K562 (cell line): ENCODE results near the gene GMDS. TPM values are rescaled to one million over a fixed set of nuclear protein-coding genes. Genes with fewer than 3 reads are reported as not detected.
A peak's percentile ranks its signal among the peaks of the same experiment; 100 is the strongest.

Experiments used
- ATAC-seq: fragments of 200-7000 bp; cut with Tn5 transposase; 3 replicates; pipeline ENCODE4 v1.9.1; 2020; ENCODE audit warnings: moderate library complexity
- BruUV-seq: library from RNA; stranded (reverse); fragments of 400-500 nt; replicated peaks from 2 replicates; lab custom pipeline; 2021; lab: Mats Ljungman, UMichigan
- CTCF ChIA-PET: fragments of 300-600 bp; formaldehyde crosslinking; extraction: SDS; loops from one replicate; lab custom pipeline; 2021; ENCODE audit warnings: low intra/inter-chr PET ratio; lab: Yijun Ruan, JAX
- POLR2A ChIA-PET: fragments of 300-600, 350-650 bp; sonication (Branson Sonifier 250); formaldehyde crosslinking; extraction: SDS; loops from one replicate; lab custom pipeline; 2021; ENCODE audit warnings: antibody characterized with exemption, inconsistent platforms; lab: Yijun Ruan, JAX
- DNase-seq, 4 experiments: peaks; one replicate each; pipeline versions ENCODE4 v3.0.0 to v3.0.0-alpha.2; 2011 to 2018; ENCODE audit warnings: low spot score in 3 of 4, mixed read lengths in 3 of 4; ENCODE audit errors: extremely low read depth in 1 of 4
- FAIRE-seq: peaks from 2 replicates; lab custom pipeline; 2011; peaks lifted over from hg19 to GRCh38; lab: Jason Lieb, UNC
- H2AFZ ChIP-seq: 2 replicates; pipeline ENCODE4 v1.6.0; 2011; ENCODE audit warnings: low read depth, low read length, control low read depth, inconsistent platforms
- H3K27ac ChIP-seq: fragments of 200-600 bp; 3 replicates; pipeline ENCODE4 v1.8.0; 2011; ENCODE audit warnings: low read depth, mild to moderate bottlenecking, control low read depth, inconsistent platforms, low read length, moderate library complexity, mixed read lengths; ENCODE audit errors: extremely low read depth
- H3K27me3 ChIP-seq, 2 experiments: fragments of 300-600 bp in 1 of 2; 2 replicates in 1 of 2; 3 replicates in 1 of 2; pipeline versions ENCODE4 v1.6.0 to v1.8.0; 2011; ENCODE audit warnings: inconsistent platforms in 2 of 2, low read length in 2 of 2, mild to moderate bottlenecking in 1 of 2, mixed read lengths in 1 of 2, moderate library complexity in 1 of 2; ENCODE audit not compliant: control insufficient read depth in 2 of 2, insufficient read depth in 2 of 2
- H3K36me3 ChIP-seq: fragments of 300-600 bp; 3 replicates; pipeline ENCODE4 v1.8.0; 2011; ENCODE audit warnings: mild to moderate bottlenecking, low read length, inconsistent platforms; ENCODE audit not compliant: control insufficient read depth, insufficient read depth
- H3K4me1 ChIP-seq, 2 experiments: fragments of 200-600 bp in 1 of 2; replicated peaks in 1 of 2; 2 replicates in 1 of 2; 3 replicates in 1 of 2; pipeline versions ENCODE4 v1.5.1 to v1.8.0; 2011; ENCODE audit warnings: inconsistent platforms in 2 of 2, low read length in 2 of 2, mild to moderate bottlenecking in 1 of 2, mixed read lengths in 1 of 2, moderate library complexity in 1 of 2; ENCODE audit not compliant: control insufficient read depth in 2 of 2, insufficient read depth in 2 of 2
- H3K4me2 ChIP-seq: 2 replicates; pipeline ENCODE4 v1.6.1; 2011; ENCODE audit warnings: low read length, control low read depth, inconsistent platforms, mixed read lengths; ENCODE audit not compliant: insufficient read depth
- H3K4me3 ChIP-seq: fragments of 200-600 bp; sonication (generic), shearing (Covaris generic); 2 replicates; pipeline ENCODE4 v1.5.1; 2016; ENCODE audit warnings: control low read depth, inconsistent platforms
- H3K79me2 ChIP-seq: fragments of 200-600 bp; 3 replicates; pipeline ENCODE4 v1.8.0; 2011; ENCODE audit warnings: low read length, inconsistent platforms; ENCODE audit not compliant: control insufficient read depth, insufficient read depth
- H3K9ac ChIP-seq, 2 experiments: 2 replicates each; pipeline versions ENCODE4 v1.6.0 to v1.6.1; 2011; ENCODE audit warnings: low read depth in 2 of 2, low read length in 2 of 2, control low read depth in 1 of 2, inconsistent platforms in 1 of 2, mild to moderate bottlenecking in 1 of 2, mixed read lengths in 1 of 2; ENCODE audit not compliant: insufficient read depth in 1 of 2
- H3K9me1 ChIP-seq: one replicate; pipeline ENCODE4 v1.6.0; 2011; ENCODE audit warnings: inconsistent platforms, mild to moderate bottlenecking, low read length, moderate library complexity; ENCODE audit not compliant: control insufficient read depth, insufficient read depth
- H3K9me3 ChIP-seq: replicated peaks from 2 replicates; pipeline ENCODE4 v1.5.1; 2011; ENCODE audit warnings: low read depth, low read length, inconsistent platforms; ENCODE audit not compliant: control insufficient read depth, insufficient read depth
- H4K20me1 ChIP-seq: replicated peaks from 2 replicates; pipeline ENCODE4 v1.6.1; 2011; ENCODE audit warnings: low read length, inconsistent platforms, mixed read lengths; ENCODE audit not compliant: control insufficient read depth, insufficient read depth
- PURB ChIP-seq: sonication (generic); formaldehyde crosslinking; IDR thresholded peaks from 2 replicates; pipeline ENCODE4 v1.9.0; 2021; ENCODE audit warnings: low read depth, mild to moderate bottlenecking, missing genetic modification reagents
- RAD21 ChIP-seq, 2 experiments: fragments of 250-450 bp in 1 of 2; fragments of 450-650 bp in 1 of 2; sonication (Bioruptor Pico) in 1 of 2; formaldehyde crosslinking in 1 of 2; IDR thresholded peaks in 1 of 2; conservative IDR thresholded peaks in 1 of 2; 2 replicates each; pipeline versions ENCODE4 v1.4.0 to v1.8.0; 2020 to 2022; ENCODE audit warnings: mild to moderate bottlenecking in 2 of 2, moderate library complexity in 1 of 2
- ZNF561 ChIP-seq: fragments of 450-650 bp; formaldehyde crosslinking; conservative IDR thresholded peaks from 2 replicates; pipeline ENCODE4 v1.4.0; 2020; ENCODE audit warnings: mild to moderate bottlenecking, moderate library complexity
- WGBS: fragments of 100-300 bp; shearing (Covaris generic); methylation state at CpG from one replicate; pipeline ENCODE4 v1.1.6; 2016; ENCODE audit warnings: low coverage, mixed read lengths; ENCODE audit not compliant: insufficient coverage; ENCODE audit errors: missing lambda C conversion rate; 5-methylcytosine and 5-hydroxymethylcytosine counted together
- in situ Hi-C: fragments of 300-500 bp; cut with MboI; formaldehyde crosslinking; loops from 4 replicates; pipeline ENCODE4 v1.15.0; 2018; ENCODE audit warnings: inconsistent platforms, mixed read lengths
- intact Hi-C: fragments of 100-400 bp; cut with micrococcal nuclease; formaldehyde crosslinking; loops from 2 replicates; pipeline ENCODE4 v1.14.2; 2022
- polyA plus RNA-seq, 8 experiments: library from polyadenylated mRNA; depleted of rRNA in 4 of 8; stranded (reverse) in 5 of 8; unstranded in 3 of 8; fragments of >200 nt; fragmentation: Nextera tagmentation in 2 of 8; fragmentation: Illumina TruSeq in 1 of 8; extraction: Ambion mirVana in 2 of 8; extraction: Trizol in 1 of 8; gene quantifications; 2 replicates each; pipeline versions ENCODE4 v1.2.1 to v1.2.3, GENCODE V29; 2011 to 2014; ENCODE audit warnings: inconsistent platforms in 1 of 8, missing spikeins in 1 of 8
- total RNA-seq, 7 experiments: library from RNA; depleted of rRNA in 6 of 7; stranded (reverse); fragments of >200 nt in 6 of 7; fragmentation: Illumina TruSeq in 2 of 7; extraction: Trizol in 2 of 7; gene quantifications; 2 replicates each; pipeline versions ENCODE4 v1.2.1 to v1.2.3, GENCODE V29; 2011 to 2021; ENCODE audit warnings: low replicate concordance in 1 of 7
- TF ChIP-seq, protein P1 (sequence below): fragments of 450-650 bp; IDR thresholded peaks from 2 replicates; pipeline ENCODE4 v1.6.1; 2016; ENCODE audit warnings: antibody characterized with exemption

The GMDS gene
- total and polyA plus RNA-seq, 9 of the 15 experiments (the other 6 are each of a cell fraction or from before 2014, with no cell fraction given), result 0.48 to 31.8 (median 13.4) TPM

DNA sequence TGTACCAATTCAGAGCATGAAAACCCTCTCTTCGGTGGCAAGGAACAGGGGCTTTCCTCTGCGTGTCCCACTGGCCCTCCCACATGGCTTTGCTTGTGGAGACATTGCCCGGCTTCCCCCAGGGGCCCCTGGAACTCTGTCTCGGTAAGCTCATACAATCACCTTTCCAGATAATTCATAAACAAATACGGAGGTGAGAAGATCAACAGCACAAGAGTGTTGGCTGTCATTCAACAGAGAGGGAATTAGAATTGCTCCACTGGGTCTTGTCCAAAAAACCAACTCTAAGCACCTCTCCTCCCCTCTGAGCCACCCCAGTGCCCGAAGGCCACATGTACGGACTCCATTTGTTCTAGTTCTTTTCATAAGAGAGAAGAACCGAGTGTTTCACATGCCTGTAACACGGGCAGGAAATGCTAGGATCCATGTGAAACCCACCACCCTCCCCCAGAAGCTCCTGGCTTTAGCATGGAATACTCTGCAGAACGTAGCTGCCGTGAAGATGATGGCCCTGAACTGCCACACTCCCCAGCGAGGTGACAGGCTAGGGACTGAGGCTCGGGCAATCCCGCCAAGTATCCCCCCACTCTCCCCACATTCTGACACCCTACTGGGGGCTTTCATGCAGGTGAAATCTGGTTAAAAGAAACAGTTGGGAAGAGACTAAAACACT is 660.3 kb downstream of the GMDS start:
- DNase-seq (peak in 1 of 4 experiments; percentile 2), FAIRE-seq (no peak), ATAC-seq (no peak)
- Histone ChIP-seq H3K9me3 (no peaks in the 10 kb centered on the region), H3K4me2 (no peak overlapping the region), H3K9me1 (no peaks in the 10 kb centered on the region), H3K79me2 (no peaks in the 10 kb centered on the region), H3K4me3 (no peak overlapping the region), H3K9ac (no peak overlapping the region), H3K4me1 (no peaks in the 10 kb centered on the region), H3K36me3 (no peaks in the 10 kb centered on the region), H3K27ac (no peak overlapping the region), H4K20me1 (no peaks in the 10 kb centered on the region), H3K27me3 (peaks cover 42 to 72% of the 10 kb centered on the region in 2 experiments), H2AFZ (no peak overlapping the region)
- TF ChIP-seq, protein P1, sequence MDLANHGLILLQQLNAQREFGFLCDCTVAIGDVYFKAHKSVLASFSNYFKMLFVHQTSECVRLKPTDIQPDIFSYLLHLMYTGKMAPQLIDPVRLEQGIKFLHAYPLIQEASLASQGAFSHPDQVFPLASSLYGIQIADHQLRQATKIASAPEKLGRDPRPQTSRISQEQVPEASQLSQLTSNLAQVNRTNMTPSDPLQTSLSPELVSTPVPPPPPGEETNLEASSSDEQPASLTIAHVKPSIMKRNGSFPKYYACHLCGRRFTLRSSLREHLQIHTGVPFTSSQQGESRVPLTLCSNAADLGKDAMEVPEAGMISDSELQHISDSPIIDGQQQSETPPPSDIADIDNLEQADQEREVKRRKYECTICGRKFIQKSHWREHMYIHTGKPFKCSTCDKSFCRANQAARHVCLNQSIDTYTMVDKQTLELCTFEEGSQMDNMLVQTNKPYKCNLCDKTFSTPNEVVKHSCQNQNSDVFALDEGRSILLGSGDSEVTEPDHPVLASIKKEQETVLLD, result no peak
- TF ChIP-seq RAD21 (CRISPR knock-in tag; conservative IDR thresholded peaks at IDR 0.05 in 1 of 2, IDR thresholded peaks at IDR 0.05 in 1 of 2), result no peak
- no peak for TF ChIP-seq ZNF561 (CRISPR knock-in tag)
- TF ChIP-seq PURB (CRISPR knock-in tag), result no peak
- in situ Hi-C loops, result no loop called here
- intact Hi-C loops, result no loop called here
- POLR2A ChIA-PET, result interaction anchor here (1.0 kb wide), 1 partner anchor 8 kb away, joined by 3 read pairs; no protein-coding TSS in a partner anchor
- CTCF ChIA-PET, result no interaction called here
- no TSS peak for BruUV-seq
- under 1% methylated on average over 14 of the region's 14 CpGs for WGBS
